CD14-positive monocyte (primary cell): Measurements from ENCODE around the gene SPON1. TPM values are rescaled to one million over a fixed set of nuclear protein-coding genes. Genes with fewer than 3 reads are reported as not detected.

Experiments
- DNase-seq, 3 donors: peaks; one replicate each; pipeline ENCODE4 v3.0.0-alpha.2; 2011 to 2022
- H2AFZ ChIP-seq: 2 replicates; pipeline ENCODE4 v1.6.0; 2012; ENCODE audit warnings: mild to moderate bottlenecking, low read depth, low read length, inconsistent platforms; ENCODE audit not compliant: insufficient read depth, poor library complexity, severe bottlenecking
- H3K27ac ChIP-seq, 2 donors: 1 replicate in 1 of 2; 2 replicates in 1 of 2; pipeline ENCODE4 v1.5.1; 2012 to 2013; ENCODE audit warnings: low read length in 2 of 2, control low read depth in 1 of 2, inconsistent platforms in 1 of 2, low read depth in 1 of 2, mild to moderate bottlenecking in 1 of 2
- H3K27me3 ChIP-seq, 2 donors: one replicate each; pipeline versions ENCODE4 v1.6.0 to v1.6.1; 2011 to 2013; ENCODE audit warnings: low read length in 2 of 2; ENCODE audit not compliant: control insufficient read depth in 2 of 2, insufficient read depth in 2 of 2
- H3K36me3 ChIP-seq, 2 donors: replicated peaks in 1 of 2; 1 replicate in 1 of 2; 2 replicates in 1 of 2; pipeline versions ENCODE4 v1.5.1 to v1.6.1; 2012 to 2013; ENCODE audit warnings: low read length in 2 of 2, control low read depth in 1 of 2, inconsistent platforms in 1 of 2, mild to moderate bottlenecking in 1 of 2; ENCODE audit not compliant: insufficient read depth in 2 of 2, control insufficient read depth in 1 of 2
- H3K4me1 ChIP-seq, 2 donors: 1 replicate in 1 of 2; 2 replicates in 1 of 2; pipeline versions ENCODE4 v1.5.1 to v1.6.1; 2012 to 2013; ENCODE audit warnings: low read length in 2 of 2, control low read depth in 1 of 2, inconsistent platforms in 1 of 2, mild to moderate bottlenecking in 1 of 2, moderate library complexity in 1 of 2; ENCODE audit not compliant: insufficient read depth in 2 of 2, control insufficient read depth in 1 of 2
- H3K4me2 ChIP-seq: replicated peaks from 2 replicates; pipeline ENCODE3; 2012; ENCODE audit warnings: low read length, moderate library complexity, mild to moderate bottlenecking; ENCODE audit not compliant: poor library complexity, severe bottlenecking; ENCODE audit errors: extremely low read depth
- H3K4me3 ChIP-seq, 3 experiments: fragments of 200-600 bp in 1 of 3; sonication (generic) in 1 of 3; replicated peaks in 1 of 3; 1 replicate in 2 of 3; 2 replicates in 1 of 3; pipeline ENCODE4 v1.5.1; 2011 to 2013; ENCODE audit warnings: low read length in 3 of 3, mild to moderate bottlenecking in 3 of 3, control low read depth in 2 of 3, low read depth in 2 of 3, inconsistent platforms in 1 of 3, moderate library complexity in 1 of 3
- H3K79me2 ChIP-seq: 2 replicates; pipeline ENCODE4 v1.6.0; 2012; ENCODE audit warnings: mild to moderate bottlenecking, control low read depth, inconsistent platforms, low read length, moderate library complexity; ENCODE audit not compliant: insufficient read depth
- H3K9ac ChIP-seq: 2 replicates; pipeline ENCODE4 v1.6.0; 2017; ENCODE audit warnings: low read length, mild to moderate bottlenecking; ENCODE audit not compliant: insufficient read depth, poor library complexity, severe bottlenecking
- H3K9me3 ChIP-seq, 2 donors: replicated peaks in 1 of 2; 1 replicate in 1 of 2; 2 replicates in 1 of 2; pipeline versions ENCODE4 v1.5.1 to v1.6.1; 2012 to 2013; ENCODE audit warnings: low read length in 2 of 2, control low read depth in 1 of 2; ENCODE audit not compliant: control insufficient read depth in 1 of 2, insufficient read depth in 1 of 2
- H4K20me1 ChIP-seq: 2 replicates; pipeline ENCODE4 v1.6.0; 2012; ENCODE audit warnings: mild to moderate bottlenecking, low read length, control low read depth, moderate library complexity; ENCODE audit not compliant: insufficient read depth
- H3K27ac Mint-ChIP-seq, 7 donors: one replicate each; pipeline ENCODE4 v1.8.0; 2020; ENCODE audit warnings: mild to moderate bottlenecking in 7 of 7, mixed read lengths in 7 of 7, moderate library complexity in 6 of 7, inconsistent platforms in 2 of 7
- H3K27me3 Mint-ChIP-seq, 3 donors: one replicate each; pipeline ENCODE4 v1.8.0; 2021 to 2022; ENCODE audit warnings: low read depth in 3 of 3, mild to moderate bottlenecking in 3 of 3, mixed read lengths in 3 of 3, moderate library complexity in 3 of 3, inconsistent platforms in 1 of 3
- H3K36me3 Mint-ChIP-seq, 2 donors: one replicate each; pipeline ENCODE4 v1.8.0; 2020; ENCODE audit warnings: mixed read lengths in 2 of 2, inconsistent platforms in 1 of 2, mild to moderate bottlenecking in 1 of 2
- H3K4me1 Mint-ChIP-seq: one replicate; pipeline ENCODE4 v1.8.0; 2020; ENCODE audit warnings: mild to moderate bottlenecking, mixed read lengths
- H3K4me3 Mint-ChIP-seq, 2 donors: one replicate each; pipeline ENCODE4 v1.8.0; 2020; ENCODE audit warnings: mild to moderate bottlenecking in 2 of 2, mixed read lengths in 2 of 2, moderate library complexity in 1 of 2
- H3K9me3 Mint-ChIP-seq, 7 donors: one replicate each; pipeline ENCODE4 v1.8.0; 2020 to 2022; ENCODE audit warnings: mixed read lengths in 7 of 7, mild to moderate bottlenecking in 6 of 7, moderate library complexity in 6 of 7, inconsistent platforms in 2 of 7
- WGBS: methylation state at CpG from one replicate; pipeline ENCODE4 v1.1.5; 2013; ENCODE audit warnings: missing lambda C conversion rate; ENCODE audit not compliant: insufficient coverage; 5-methylcytosine and 5-hydroxymethylcytosine counted together
- intact Hi-C, 2 donors: fragments of 100-400 bp; cut with micrococcal nuclease; formaldehyde crosslinking; loops; one replicate each; pipeline versions ENCODE4 v1.15.0 to v1.15.1; 2023
- polyA plus RNA-seq, 3 donors: library from polyadenylated mRNA; depleted of rRNA in 1 of 3; unstranded in 2 of 3; stranded (reverse) in 1 of 3; fragments of 300-500 nt in 2 of 3; fragments of >200 nt in 1 of 3; fragmentation: Illumina TruSeq in 2 of 3; gene quantifications; 1 replicate in 2 of 3; 2 replicates in 1 of 3; pipeline ENCODE4 v1.2.3, GENCODE V29; 2012 to 2021
- TF ChIP-seq, protein P1 (sequence below): fragments of 200-600 bp; IDR thresholded peaks from one replicate; pipeline ENCODE4 v1.8.0; 2022; ENCODE audit warnings: antibody characterized with exemption, mild to moderate bottlenecking

The SPON1 gene
- polyA plus RNA-seq, 3 donors, result not detected

DNA sequence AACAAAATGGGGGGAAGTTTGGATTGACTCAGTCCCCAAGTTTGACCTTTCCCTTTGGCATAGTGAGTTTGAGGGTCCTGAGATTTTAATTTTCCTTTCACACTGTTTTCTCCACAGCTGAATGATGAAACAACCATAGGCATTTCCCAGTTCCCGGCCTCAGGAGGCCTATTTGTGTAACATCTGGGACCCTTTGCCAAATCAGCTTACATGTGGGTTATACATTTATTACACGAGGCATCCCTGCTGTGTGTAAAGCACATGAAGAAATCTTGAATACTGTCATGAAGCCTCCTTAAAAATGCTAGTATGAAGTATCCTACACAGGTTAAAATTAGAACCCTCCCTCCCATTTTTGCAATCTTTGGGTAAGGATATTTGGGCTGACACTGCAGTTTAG is 44.6 kb upstream of the SPON1 start:
- WGBS, result no CpG with 5 or more reads among the region's 2 CpGs
- Mint-ChIP-seq H3K27me3 (peaks cover 0 to 2% (median 2%) of the 10 kb centered on the region in 3 donors), H3K27ac (no peak overlapping the region), H3K4me1 (no peaks in the 10 kb centered on the region), H3K4me3 (no peak overlapping the region), H3K9me3 (peaks cover 0 to 2% (median 0%) of the 10 kb centered on the region in 7 donors), H3K36me3 (no peaks in the 10 kb centered on the region)
- Histone ChIP-seq H3K9ac (no peak overlapping the region), H3K4me2 (no peak overlapping the region), H3K79me2 (no peaks in the 10 kb centered on the region), H3K27me3 (no peaks in the 10 kb centered on the region), H3K27ac (no peak overlapping the region), H3K9me3 (no peaks in the 10 kb centered on the region), H3K36me3 (no peaks in the 10 kb centered on the region), H3K4me1 (no peaks in the 10 kb centered on the region), H2AFZ (no peak overlapping the region), H3K4me3 (no peak overlapping the region), H4K20me1 (no peaks in the 10 kb centered on the region)
- no peak for DNase-seq
- TF ChIP-seq, protein P1, sequence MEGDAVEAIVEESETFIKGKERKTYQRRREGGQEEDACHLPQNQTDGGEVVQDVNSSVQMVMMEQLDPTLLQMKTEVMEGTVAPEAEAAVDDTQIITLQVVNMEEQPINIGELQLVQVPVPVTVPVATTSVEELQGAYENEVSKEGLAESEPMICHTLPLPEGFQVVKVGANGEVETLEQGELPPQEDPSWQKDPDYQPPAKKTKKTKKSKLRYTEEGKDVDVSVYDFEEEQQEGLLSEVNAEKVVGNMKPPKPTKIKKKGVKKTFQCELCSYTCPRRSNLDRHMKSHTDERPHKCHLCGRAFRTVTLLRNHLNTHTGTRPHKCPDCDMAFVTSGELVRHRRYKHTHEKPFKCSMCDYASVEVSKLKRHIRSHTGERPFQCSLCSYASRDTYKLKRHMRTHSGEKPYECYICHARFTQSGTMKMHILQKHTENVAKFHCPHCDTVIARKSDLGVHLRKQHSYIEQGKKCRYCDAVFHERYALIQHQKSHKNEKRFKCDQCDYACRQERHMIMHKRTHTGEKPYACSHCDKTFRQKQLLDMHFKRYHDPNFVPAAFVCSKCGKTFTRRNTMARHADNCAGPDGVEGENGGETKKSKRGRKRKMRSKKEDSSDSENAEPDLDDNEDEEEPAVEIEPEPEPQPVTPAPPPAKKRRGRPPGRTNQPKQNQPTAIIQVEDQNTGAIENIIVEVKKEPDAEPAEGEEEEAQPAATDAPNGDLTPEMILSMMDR, result no peak
- intact Hi-C loops, result no loop called here

DNA sequence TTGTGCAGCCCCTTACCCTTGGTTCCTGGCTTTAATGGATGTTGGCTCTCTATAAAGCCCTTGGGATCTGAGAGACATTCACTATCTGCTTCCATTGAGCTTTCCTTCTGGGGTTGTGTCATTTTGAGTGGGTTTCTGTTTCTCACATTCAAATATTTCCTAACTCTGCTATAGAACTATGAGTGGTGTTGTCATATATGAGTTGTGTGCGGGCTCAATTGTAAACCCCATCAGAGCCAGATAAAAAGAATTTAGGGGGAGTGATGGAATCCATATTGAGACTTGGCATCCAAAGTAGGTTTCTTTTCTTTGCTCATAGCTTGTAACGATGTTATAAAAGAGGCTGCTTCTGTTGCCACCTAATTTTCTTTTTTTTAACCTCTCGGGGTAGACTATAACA is 41.8 kb upstream of the SPON1 start:
- no peaks in the 10 kb centered on the region for H3K36me3 ChIP-seq
- H3K27ac ChIP-seq, result no peak overlapping the region
- H3K4me1 Mint-ChIP-seq, result peaks cover 6% of the 10 kb centered on the region
- no peak overlapping the region for H3K4me3 Mint-ChIP-seq
- no peaks in the 10 kb centered on the region for H3K4me1 ChIP-seq
- H3K4me3 ChIP-seq, result no peak overlapping the region
- DNase-seq, result no peak
- H3K79me2 ChIP-seq, result no peaks in the 10 kb centered on the region
- H2AFZ ChIP-seq, result no peak overlapping the region
- no peak overlapping the region for H3K4me2 ChIP-seq
- H3K9me3 Mint-ChIP-seq, result peaks cover 0 to 2% (median 0%) of the 10 kb centered on the region in 7 donors
- H4K20me1 ChIP-seq, result no peaks in the 10 kb centered on the region
- H3K27me3 ChIP-seq, result no peaks in the 10 kb centered on the region
- no peaks in the 10 kb centered on the region for H3K36me3 Mint-ChIP-seq
- H3K9me3 ChIP-seq, result no peaks in the 10 kb centered on the region
- no CpG with 5 or more reads among the region's 3 CpGs for whole genome bisulfite sequencing
- intact Hi-C loops, result no loop called here
- no peak overlapping the region for H3K27ac Mint-ChIP-seq
- H3K9ac ChIP-seq, result no peak overlapping the region
- peaks cover 0 to 2% (median 2%) of the 10 kb centered on the region in 3 donors for H3K27me3 Mint-ChIP-seq
- TF ChIP-seq, protein P1, result no peak
